OCI-LY3 (cell line): ENCODE data around the gene GRIK2.

Source experiments
- H2AFZ ChIP-seq: fragments of 200-600, 300-600 bp; shearing (Covaris generic); 2 replicates; pipeline ENCODE4 v1.6.0; 2014; ENCODE audit warnings: antibody characterized with exemption, low read depth, low read length
- H3K27ac ChIP-seq: fragments of 200-600, 300-600 bp; sonication (generic); 2 replicates; pipeline ENCODE4 v1.5.1; 2014; ENCODE audit warnings: mild to moderate bottlenecking, low read length, moderate library complexity, mixed read lengths
- H3K27me3 ChIP-seq: fragments of 200-600, 300-600 bp; sonication (generic); 2 replicates; pipeline ENCODE4 v1.6.1; 2014; ENCODE audit warnings: low read depth, low read length, mixed read lengths
- H3K36me3 ChIP-seq: fragments of 200-600, 300-600 bp; sonication (generic); replicated peaks from 2 replicates; pipeline ENCODE3; 2014; ENCODE audit warnings: low read depth, low read length, mixed read lengths
- H3K4me1 ChIP-seq: fragments of 300-600, 200-600 bp; sonication (generic); 2 replicates; pipeline ENCODE4 v1.6.1; 2014; ENCODE audit warnings: low read length, mixed read lengths
- H3K4me2 ChIP-seq: fragments of 200-600, 300-600 bp; sonication (generic); 2 replicates; pipeline ENCODE4 v1.6.1; 2014; ENCODE audit warnings: low read length, mixed read lengths
- H3K4me3 ChIP-seq: fragments of 300-600, 200-600 bp; sonication (generic); 2 replicates; pipeline ENCODE4 v1.5.1; 2014; ENCODE audit warnings: antibody characterized with exemption, mild to moderate bottlenecking, low read length, moderate library complexity
- H3K79me2 ChIP-seq: fragments of 300-600, 200-600 bp; shearing (Covaris generic); 2 replicates; pipeline ENCODE4 v1.6.1; 2014; ENCODE audit warnings: mild to moderate bottlenecking, low read length, mixed read lengths
- H3K9ac ChIP-seq: fragments of 300-600, 200-600 bp; shearing (Covaris generic); 2 replicates; pipeline ENCODE4 v1.6.0; 2014; ENCODE audit warnings: mild to moderate bottlenecking, low read length, moderate library complexity
- H3K9me3 ChIP-seq: fragments of 200-600, 300-600 bp; shearing (Covaris generic); 2 replicates; pipeline ENCODE4 v1.6.1; 2014; ENCODE audit warnings: low read length, mixed read lengths; ENCODE audit not compliant: insufficient read depth
- H4K20me1 ChIP-seq: fragments of 200-600, 300-600 bp; sonication (generic); 2 replicates; pipeline ENCODE4 v1.6.1; 2016; ENCODE audit warnings: low read length, mixed read lengths; ENCODE audit not compliant: insufficient read depth
- CTCF ChIP-seq: fragments of 200-600, 300-600 bp; sonication (generic); IDR thresholded peaks from 2 replicates; pipeline ENCODE4 v1.5.1; 2014; ENCODE audit warnings: antibody characterized with exemption, low read length, low read depth
- EZH2phosphoT487 ChIP-seq: fragments of 200-600 bp; shearing (Covaris generic); IDR thresholded peaks from 2 replicates; pipeline ENCODE4 v1.6.1; 2018; ENCODE audit warnings: antibody characterized with exemption, mixed run types, low read depth

Gene GRIK2

GRCh38 chr6:101489456-101489855, 95.9 kb downstream of the GRIK2 start:
- H4K20me1 ChIP-seq = no peaks in the 10 kb centered on the region

GRCh38 chr6:101490857-101491256, 97.3 kb downstream of the GRIK2 start:
- Histone ChIP-seq H4K20me1 (no peaks in the 10 kb centered on the region), H3K36me3 (no peaks in the 10 kb centered on the region), H3K79me2 (no peaks in the 10 kb centered on the region), H3K9ac (no peak overlapping the region), H3K27ac (no peak overlapping the region), H3K27me3 (no peaks in the 10 kb centered on the region), H3K9me3 (no peaks in the 10 kb centered on the region), H3K4me2 (no peak overlapping the region), H2AFZ (no peak overlapping the region), H3K4me3 (no peak overlapping the region), H3K4me1 (no peaks in the 10 kb centered on the region)
- TF ChIP-seq CTCF (no peak), EZH2phosphoT487 (no peak)

More at GRCh38 chr6:101489456-101489855, 95.9 kb downstream of the GRIK2 start:
- Histone ChIP-seq H3K36me3 (no peaks in the 10 kb centered on the region), H3K27me3 (no peaks in the 10 kb centered on the region), H3K4me1 (no peaks in the 10 kb centered on the region), H3K4me2 (no peak overlapping the region), H3K9ac (no peak overlapping the region), H3K9me3 (no peaks in the 10 kb centered on the region), H3K79me2 (no peaks in the 10 kb centered on the region), H3K27ac (no peak overlapping the region), H2AFZ (no peak overlapping the region), H3K4me3 (no peak overlapping the region)
- TF ChIP-seq EZH2phosphoT487 = no peak
- TF ChIP-seq CTCF = no peak

- Histone ChIP-seq H3K9me3 (no peaks in the 10 kb centered on the region), H2AFZ (no peak overlapping the region), H3K4me1 (no peaks in the 10 kb centered on the region), H3K27me3 (no peaks in the 10 kb centered on the region), H3K9ac (no peak overlapping the region), H4K20me1 (no peaks in the 10 kb centered on the region), H3K4me3 (no peak overlapping the region), H3K4me2 (no peak overlapping the region), H3K36me3 (no peaks in the 10 kb centered on the region), H3K27ac (no peak overlapping the region), H3K79me2 (no peaks in the 10 kb centered on the region)
- TF ChIP-seq EZH2phosphoT487 (no peak), CTCF (no peak)
Observed at GRCh38 chr6:101502818-101503217, 109.3 kb downstream of the GRIK2 start.

- no peak for TF ChIP-seq CTCF
- TF ChIP-seq EZH2phosphoT487 = no peak
- no peaks in the 10 kb centered on the region for H3K27me3 ChIP-seq
- no peaks in the 10 kb centered on the region for H3K79me2 ChIP-seq
- no peak overlapping the region for H3K9ac ChIP-seq
- H3K4me2 ChIP-seq = no peak overlapping the region
- H2AFZ ChIP-seq = no peak overlapping the region
- no peaks in the 10 kb centered on the region for H3K4me1 ChIP-seq
- H3K36me3 ChIP-seq = no peaks in the 10 kb centered on the region
- H4K20me1 ChIP-seq = no peaks in the 10 kb centered on the region
- H3K27ac ChIP-seq = no peak overlapping the region
- H3K9me3 ChIP-seq = no peaks in the 10 kb centered on the region
- no peak overlapping the region for H3K4me3 ChIP-seq
Observed at GRCh38 chr6:101509536-101509935, 116.0 kb downstream of the GRIK2 start.
